HG03575 (cell line): ENCODE data around the gene ARHGEF4.

ENCODE experiments used
- ATAC-seq: cut with Tn5 transposase; IDR thresholded peaks from one replicate; pipeline ENCODE4 v1.9.1; 2021; ENCODE audit not compliant: unreplicated experiment, insufficient number of reproducible peaks, low FRiP score; ENCODE audit errors: extremely low read depth

ARHGEF4 gene

DNA sequence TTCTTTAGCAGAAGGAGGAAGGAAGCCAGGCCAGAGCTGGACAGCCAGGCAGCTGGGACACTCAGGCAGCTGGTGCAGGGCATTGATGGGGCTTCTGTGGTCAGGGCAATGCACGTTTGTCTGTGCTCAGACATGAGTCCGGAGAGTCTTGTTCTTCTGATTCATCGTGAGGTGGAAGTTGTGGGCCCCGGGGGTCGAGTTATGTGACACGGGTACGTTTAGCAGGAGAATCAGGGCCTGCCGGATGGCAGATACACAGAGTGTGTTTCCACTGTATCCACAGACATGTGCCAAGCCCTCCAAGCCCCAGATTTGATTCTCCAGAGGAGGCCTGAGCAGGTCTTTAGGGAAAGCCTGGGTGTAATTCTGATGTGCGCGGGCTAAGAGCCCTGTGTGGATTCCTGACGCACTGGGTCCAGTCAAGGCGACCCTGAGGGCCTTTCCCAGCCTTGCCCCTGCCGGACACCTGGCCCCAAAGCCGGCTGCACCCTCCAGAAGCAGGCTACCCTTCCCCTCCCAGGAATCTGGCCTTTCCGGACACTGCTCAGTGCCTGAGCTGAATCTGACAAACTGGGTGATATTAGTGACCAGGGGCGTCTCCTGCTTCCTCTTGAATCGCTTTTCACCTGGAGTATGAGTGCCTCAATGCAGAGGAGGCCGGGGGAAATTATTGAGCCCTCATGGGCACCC, 10.1 kb downstream of the ARHGEF4 start:
- ATAC-seq = no peak

GRCh38 chr2:130847776-130848525, 11.2 kb downstream of the ARHGEF4 start:
- ATAC-seq = no peak

- ATAC-seq = no peak
Observed at GRCh38 chr2:130848526-130849210, 12.0 kb downstream of the ARHGEF4 start.

- ATAC-seq = no peak
Observed at GRCh38 chr2:130849896-130850787, 13.4 kb downstream of the ARHGEF4 start.

DNA sequence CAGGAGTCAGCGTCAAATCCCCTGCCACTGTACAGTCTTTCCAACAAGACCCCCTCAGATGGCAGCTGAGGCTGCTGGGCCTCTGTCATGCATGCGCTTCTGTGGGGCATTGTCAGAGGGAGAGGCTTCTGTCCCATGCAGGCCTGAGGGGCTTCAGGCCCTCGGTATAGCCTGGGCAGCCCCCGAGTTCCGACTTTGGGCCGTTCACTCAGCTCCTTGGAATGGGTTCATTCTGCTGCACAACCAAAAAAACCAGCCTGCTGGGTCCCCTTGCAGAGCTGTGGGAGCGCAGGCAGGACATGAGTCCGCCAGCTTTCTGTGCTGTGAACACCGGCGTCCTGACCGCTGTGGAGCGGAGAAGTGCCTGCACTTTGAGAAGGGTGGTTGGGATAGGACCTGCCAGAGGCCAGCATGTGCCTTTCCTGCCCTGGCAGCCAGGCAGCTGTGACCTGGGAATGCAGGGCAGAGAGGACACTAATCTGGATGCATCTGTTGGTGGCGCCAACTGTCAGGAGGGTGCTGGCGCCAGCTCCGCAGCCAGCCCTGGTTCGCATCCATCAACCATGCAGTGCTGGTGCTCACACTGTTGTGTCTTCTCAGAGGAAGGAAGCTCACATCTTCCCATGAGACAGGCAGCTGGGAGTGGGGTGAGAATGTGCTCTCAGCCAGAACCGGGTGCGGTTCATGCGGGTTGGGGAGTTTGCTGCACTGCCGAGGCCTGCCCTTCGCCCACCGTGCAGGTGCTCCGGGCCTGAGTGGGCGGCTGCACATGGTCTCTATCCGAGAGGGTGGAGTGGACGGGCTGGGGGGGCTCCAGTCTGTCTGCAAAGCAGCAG, 14.3 kb downstream of the ARHGEF4 start:
- ATAC-seq = no peak

GRCh38 chr2:130851624-130852382, 15.1 kb downstream of the ARHGEF4 start:
- no peak for ATAC-seq

- ATAC-seq = no peak
Observed at GRCh38 chr2:130852521-130853115, 15.9 kb downstream of the ARHGEF4 start.

DNA sequence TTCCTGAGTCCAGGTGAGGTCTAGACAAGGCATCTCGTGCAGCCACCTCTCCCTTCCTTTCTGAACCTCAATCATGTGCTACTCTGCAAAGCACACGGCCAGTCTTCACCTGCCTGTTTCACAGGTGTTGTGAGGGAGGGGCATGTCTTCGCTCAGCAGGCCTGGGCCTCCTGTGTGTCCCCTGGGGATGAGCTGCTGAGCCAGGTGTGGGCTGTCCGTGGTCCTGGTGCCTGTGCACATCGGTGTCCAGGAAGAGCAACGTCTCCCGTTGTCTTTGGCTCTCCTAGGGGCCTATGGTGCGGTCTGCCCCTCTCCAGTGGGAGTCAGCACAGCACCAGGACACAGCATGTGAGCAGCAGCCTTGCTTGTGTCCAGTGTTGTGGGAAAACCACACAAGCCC, 16.7 kb downstream of the ARHGEF4 start:
- no peak for ATAC-seq

DNA sequence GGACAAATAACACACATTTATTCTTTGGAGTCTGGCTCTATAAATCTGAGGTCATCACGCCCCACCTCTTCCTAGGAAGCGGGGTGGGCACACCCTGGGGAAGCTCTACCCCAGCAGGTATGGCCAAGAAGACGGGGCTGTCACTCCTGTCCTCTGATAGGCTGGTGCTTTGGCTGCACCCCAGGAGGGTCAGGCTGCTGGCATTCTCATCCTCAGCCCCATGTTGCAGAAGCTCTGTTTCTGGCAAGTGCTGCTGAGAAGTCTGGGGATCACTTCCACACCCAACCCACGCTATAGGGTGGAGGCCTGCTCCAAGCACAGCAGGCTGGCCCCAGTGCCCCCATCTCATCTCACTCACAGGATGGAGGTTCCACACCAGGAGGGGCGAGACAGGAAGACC, 17.6 kb downstream of the ARHGEF4 start:
- no peak for ATAC-seq

DNA sequence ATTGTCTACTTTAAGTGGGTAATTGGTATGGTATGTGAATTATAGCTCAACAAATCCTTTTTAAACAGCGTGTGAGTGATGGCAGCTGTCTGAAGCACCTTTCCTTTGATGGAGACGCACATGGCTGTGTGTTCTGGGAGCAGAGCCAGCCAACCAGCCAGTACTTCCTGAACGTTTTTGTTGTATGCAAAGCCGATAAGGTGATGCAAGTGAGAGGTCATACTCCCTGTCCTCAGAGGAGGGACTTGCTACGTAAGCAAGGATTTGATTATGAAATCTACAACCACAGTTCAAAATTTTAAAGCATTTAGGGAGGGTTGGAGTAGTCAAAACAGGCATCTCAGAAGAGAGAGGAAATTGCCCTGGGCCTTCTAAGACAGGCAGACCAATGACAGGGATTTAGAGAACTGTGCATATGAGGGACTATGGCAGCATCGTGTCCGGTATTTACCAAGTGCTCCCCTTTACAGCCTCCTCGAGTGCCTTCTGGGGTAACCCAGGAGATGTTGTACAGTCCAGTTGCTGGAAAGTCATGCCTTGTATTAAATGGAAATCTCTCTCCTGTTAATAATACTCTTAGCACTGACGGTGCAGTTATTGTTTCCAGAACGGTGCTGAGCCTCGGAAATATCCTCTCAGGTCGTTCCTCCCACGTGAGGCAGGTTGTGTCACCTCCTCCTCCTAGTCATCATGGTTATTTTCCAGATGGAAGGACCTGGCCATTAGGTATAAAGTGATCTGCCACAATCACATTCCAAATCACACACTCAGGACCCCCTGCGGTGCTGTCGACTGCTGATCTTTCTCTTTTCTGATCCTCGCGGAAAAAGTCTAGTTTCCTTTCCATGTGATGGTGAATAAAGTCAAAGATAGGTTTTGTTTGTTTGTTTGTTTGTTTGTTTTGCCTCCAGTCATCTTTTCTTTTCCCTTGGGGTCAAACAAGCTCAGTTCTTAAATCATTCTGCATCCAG, 28.4 kb downstream of the ARHGEF4 start:
- no peak for ATAC-seq

GRCh38 chr2:130869441-130870160, 32.9 kb downstream of the ARHGEF4 start:
- no peak for ATAC-seq

DNA sequence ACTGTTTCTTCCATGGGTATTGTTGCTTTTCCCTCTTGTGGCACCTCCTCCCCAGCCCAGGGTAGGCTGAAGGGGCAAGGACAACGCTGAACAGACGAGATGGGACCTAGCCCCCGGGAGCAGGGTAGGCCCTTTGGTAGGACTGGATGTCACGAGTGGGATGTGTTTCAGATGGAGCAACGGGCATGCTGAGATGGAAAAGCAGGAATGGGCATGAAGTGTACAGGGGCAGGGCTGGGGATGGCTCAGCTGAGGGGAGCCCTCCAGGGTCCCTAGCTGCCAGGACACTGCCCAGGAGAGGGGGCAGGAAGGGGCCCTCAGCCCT, 33.4 kb downstream of the ARHGEF4 start:
- no peak for ATAC-seq

DNA sequence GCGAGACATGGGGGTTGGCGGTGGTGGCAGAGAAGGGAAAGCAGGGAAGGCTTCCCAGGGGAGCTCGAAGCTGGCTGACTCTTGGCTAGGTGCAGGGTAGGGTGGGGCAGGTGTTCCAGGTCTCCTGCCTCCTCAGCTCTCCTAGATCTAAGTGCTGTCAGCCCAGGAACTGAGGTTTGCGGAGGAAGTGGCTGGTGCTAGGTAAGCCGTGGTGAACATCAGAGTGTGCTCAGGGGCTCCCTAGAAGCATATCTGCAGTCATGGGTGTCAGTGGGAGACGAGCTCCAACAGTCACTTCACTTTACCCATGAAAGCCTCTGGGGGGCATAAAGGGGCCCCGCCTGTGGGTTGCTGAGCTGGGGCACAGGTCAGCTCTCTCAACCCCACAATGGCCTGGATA, 34.1 kb downstream of the ARHGEF4 start:
- no peak for ATAC-seq

- no peak for ATAC-seq
Observed at GRCh38 chr2:130871843-130872740, 35.4 kb downstream of the ARHGEF4 start.

- no peak for ATAC-seq
Observed at GRCh38 chr2:130872741-130873125, 36.0 kb downstream of the ARHGEF4 start.
